Stimulated activated CD4-positive, alpha-beta T cell treated with anti-CD3 and anti-CD28 coated beads, Interleukin-4, amount 100 ng/mL, for 4 hours (primary cell): ENCODE results near the gene ALG1.
"Not testable (repeated sequence)": the region's sequence is repeated elsewhere in the genome, so short reads cannot be mapped to it uniquely, and the experiment has no call there.

ENCODE experiments used
- DNase-seq, 2 experiments: peaks; one replicate each; pipeline ENCODE4 v3.0.0-alpha.2; 2020

The ALG1 gene

GRCh38 chr16:5071681-5072333 lies at the start of gene ALG1:
ALG1 (plus strand) TSS chr16:5071843; CDS start chr16:5071850, 7 bp downstream.
- peak; percentile 85 to 86 for DNase-seq

- DNase-seq = no peak
These were observed 49.1 kb upstream of the ALG1 start for GRCh38 chr16:5022521-5022920.

GRCh38 chr16:5024632-5025031 lies 47.0 kb upstream of the ALG1 start:
- no peak for DNase-seq

- DNase-seq = no peak
These were observed 46.4 kb upstream of the ALG1 start for GRCh38 chr16:5025171-5025632.

GRCh38 chr16:5026664-5027063 lies 45.0 kb upstream of the ALG1 start:
- DNase-seq = no peak

GRCh38 chr16:5027086-5027485 lies 44.6 kb upstream of the ALG1 start:
- no peak for DNase-seq

- no peak for DNase-seq
These were observed 43.9 kb upstream of the ALG1 start for GRCh38 chr16:5027575-5028235.

GRCh38 chr16:5028950-5029475 lies 42.6 kb upstream of the ALG1 start:
- DNase-seq = no peak

GRCh38 chr16:5030251-5030870 lies 41.3 kb upstream of the ALG1 start:
- DNase-seq = no peak

GRCh38 chr16:5031601-5032000 lies 40.0 kb upstream of the ALG1 start:
- no peak for DNase-seq

- no peak for DNase-seq
These were observed 38.9 kb upstream of the ALG1 start for GRCh38 chr16:5032748-5033167.

GRCh38 chr16:5033256-5034166 lies 38.1 kb upstream of the ALG1 start, which contains the start of gene NAGPA:
NAGPA (minus strand) TSS chr16:5033935; CDS start chr16:5033914, 21 bp downstream.
- peak; percentile 78 to 79 for DNase-seq

GRCh38 chr16:5034167-5034523 lies 37.5 kb upstream of the ALG1 start:
- no peak for DNase-seq

- DNase-seq = no peak
These were observed 35.8 kb upstream of the ALG1 start for GRCh38 chr16:5035909-5036227.

GRCh38 chr16:5036228-5037156 lies 35.2 kb upstream of the ALG1 start:
- no peak for DNase-seq

- no peak for DNase-seq
These were observed 31.2 kb upstream of the ALG1 start for GRCh38 chr16:5040451-5040850.

GRCh38 chr16:5041600-5042133 lies 30.0 kb upstream of the ALG1 start:
- no peak for DNase-seq

GRCh38 chr16:5042574-5043171 lies 29.0 kb upstream of the ALG1 start:
- DNase-seq = no peak

- no peak for DNase-seq
These were observed 27.6 kb upstream of the ALG1 start for GRCh38 chr16:5044011-5044540.

GRCh38 chr16:5044581-5044980 lies 27.1 kb upstream of the ALG1 start:
- DNase-seq = not testable (repeated sequence)
